Neutrophil (primary cell): ENCODE results near the gene GLIS1.

Experiments
- H3K27ac ChIP-seq: fragments of 200-600 bp; sonication (generic); 2 replicates; pipeline ENCODE4 v1.5.1; 2016; ENCODE audit warnings: mild to moderate bottlenecking, moderate library complexity
- H3K27me3 ChIP-seq: fragments of 200-600 bp; sonication (generic); 2 replicates; pipeline ENCODE4 v1.6.0; 2016; ENCODE audit warnings: mild to moderate bottlenecking
- H3K36me3 ChIP-seq: fragments of 200-600 bp; sonication (generic); 2 replicates; pipeline ENCODE4 v1.5.1; 2017
- H3K4me1 ChIP-seq, 2 experiments: fragments of 200-600 bp in 1 of 2; sonication (generic) in 1 of 2; 1 replicate in 1 of 2; 2 replicates in 1 of 2; pipeline versions ENCODE4 v1.5.1 to v1.6.1; 2013 to 2016; ENCODE audit warnings: low read depth in 1 of 2, low read length in 1 of 2, mild to moderate bottlenecking in 1 of 2, moderate library complexity in 1 of 2; ENCODE audit not compliant: control insufficient read depth in 1 of 2, insufficient read depth in 1 of 2
- H3K4me3 ChIP-seq, 2 experiments: fragments of 200-600 bp in 1 of 2; sonication (generic) in 1 of 2; 1 replicate in 1 of 2; 2 replicates in 1 of 2; pipeline ENCODE4 v1.5.1; 2013 to 2016; ENCODE audit warnings: low read depth in 1 of 2, low read length in 1 of 2, mild to moderate bottlenecking in 1 of 2, moderate library complexity in 1 of 2
- H3K9me3 ChIP-seq: fragments of 200-600 bp; sonication (generic); 2 replicates; pipeline ENCODE4 v1.5.1; 2016
- TF ChIP-seq, protein P1 (sequence below): fragments of 200-600 bp; sonication (generic); IDR thresholded peaks from 2 replicates; pipeline ENCODE4 v1.5.1; 2016; ENCODE audit warnings: antibody characterized with exemption

GLIS1 gene

DNA sequence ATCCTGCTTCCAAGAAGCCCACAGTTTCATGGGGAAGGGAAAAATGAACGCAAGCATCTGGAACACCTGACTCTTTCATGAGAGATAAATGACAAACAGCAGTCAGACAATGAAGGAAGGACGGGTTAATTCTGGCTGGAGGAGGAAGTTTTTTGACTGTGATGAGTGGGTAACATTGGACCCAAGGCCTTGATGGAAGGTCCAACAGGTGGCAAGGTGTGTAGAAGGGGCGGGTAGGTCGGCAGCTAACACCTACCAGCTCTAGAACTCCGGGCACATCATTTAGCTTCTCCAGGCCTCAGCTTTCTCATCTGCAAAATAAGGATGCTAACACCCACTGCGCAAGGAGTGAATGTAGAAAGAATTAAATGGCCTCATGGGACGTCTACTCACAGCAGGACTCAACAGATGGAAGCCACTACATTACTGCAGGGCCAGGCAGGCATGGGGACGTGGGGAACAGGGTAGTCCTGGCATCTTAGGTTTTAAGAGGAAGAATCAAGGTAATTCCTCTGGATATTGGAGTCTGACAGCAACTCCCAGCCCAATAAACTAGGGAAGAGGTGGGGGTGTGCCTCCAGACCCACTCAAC lies 12.9 kb downstream of the GLIS1 start:
- Histone ChIP-seq H3K36me3 (no peaks in the 10 kb centered on the region), H3K27ac (no peak overlapping the region), H3K4me3 (no peak overlapping the region), H3K27me3 (peaks cover 21% of the 10 kb centered on the region), H3K9me3 (no peaks in the 10 kb centered on the region), H3K4me1 (no peaks in the 10 kb centered on the region)
- TF ChIP-seq, protein P1, sequence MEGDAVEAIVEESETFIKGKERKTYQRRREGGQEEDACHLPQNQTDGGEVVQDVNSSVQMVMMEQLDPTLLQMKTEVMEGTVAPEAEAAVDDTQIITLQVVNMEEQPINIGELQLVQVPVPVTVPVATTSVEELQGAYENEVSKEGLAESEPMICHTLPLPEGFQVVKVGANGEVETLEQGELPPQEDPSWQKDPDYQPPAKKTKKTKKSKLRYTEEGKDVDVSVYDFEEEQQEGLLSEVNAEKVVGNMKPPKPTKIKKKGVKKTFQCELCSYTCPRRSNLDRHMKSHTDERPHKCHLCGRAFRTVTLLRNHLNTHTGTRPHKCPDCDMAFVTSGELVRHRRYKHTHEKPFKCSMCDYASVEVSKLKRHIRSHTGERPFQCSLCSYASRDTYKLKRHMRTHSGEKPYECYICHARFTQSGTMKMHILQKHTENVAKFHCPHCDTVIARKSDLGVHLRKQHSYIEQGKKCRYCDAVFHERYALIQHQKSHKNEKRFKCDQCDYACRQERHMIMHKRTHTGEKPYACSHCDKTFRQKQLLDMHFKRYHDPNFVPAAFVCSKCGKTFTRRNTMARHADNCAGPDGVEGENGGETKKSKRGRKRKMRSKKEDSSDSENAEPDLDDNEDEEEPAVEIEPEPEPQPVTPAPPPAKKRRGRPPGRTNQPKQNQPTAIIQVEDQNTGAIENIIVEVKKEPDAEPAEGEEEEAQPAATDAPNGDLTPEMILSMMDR: no peak

- peaks cover 13% of the 10 kb centered on the region for H3K27me3 ChIP-seq
- H3K27ac ChIP-seq: no peak overlapping the region
- TF ChIP-seq, protein P1: no peak
- H3K4me3 ChIP-seq: no peak overlapping the region
- no peaks in the 10 kb centered on the region for H3K4me1 ChIP-seq
- no peaks in the 10 kb centered on the region for H3K36me3 ChIP-seq
- H3K9me3 ChIP-seq: no peaks in the 10 kb centered on the region
Observed at GRCh38 chr1:53725238-53725689, 13.7 kb downstream of the GLIS1 start.

GRCh38 chr1:53722025-53722424 lies 16.9 kb downstream of the GLIS1 start:
- H3K4me3 ChIP-seq: no peak overlapping the region
- H3K4me1 ChIP-seq: no peaks in the 10 kb centered on the region
- H3K27ac ChIP-seq: no peak overlapping the region
- no peaks in the 10 kb centered on the region for H3K36me3 ChIP-seq
- H3K27me3 ChIP-seq: peaks cover 10% of the 10 kb centered on the region
- no peaks in the 10 kb centered on the region for H3K9me3 ChIP-seq
- TF ChIP-seq, protein P1: no peak

GRCh38 chr1:53721088-53721487 lies 17.9 kb downstream of the GLIS1 start:
- TF ChIP-seq, protein P1: no peak

DNA sequence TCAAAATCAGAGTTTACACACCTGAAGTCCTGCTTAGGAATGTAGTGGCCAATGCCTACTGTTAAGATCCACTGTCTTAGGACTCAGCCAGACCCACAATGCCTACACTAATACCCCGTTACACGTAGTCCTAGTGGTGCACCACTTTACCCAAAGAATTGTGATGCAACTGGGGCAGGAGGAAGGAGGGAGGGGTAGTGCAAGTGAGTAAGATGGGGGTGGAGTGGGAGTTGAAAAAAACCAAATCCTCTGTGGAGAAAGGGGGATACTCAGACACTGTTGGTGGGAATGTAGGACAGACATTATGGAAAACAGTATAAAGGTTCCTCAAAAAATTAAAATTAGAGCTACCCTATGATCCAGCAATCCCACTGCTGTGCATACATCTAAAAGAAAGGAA lies 19.5 kb downstream of the GLIS1 start:
- Histone ChIP-seq H3K27ac (no peak overlapping the region), H3K27me3 (peaks cover 3% of the 10 kb centered on the region), H3K4me1 (no peaks in the 10 kb centered on the region), H3K4me3 (no peak overlapping the region), H3K36me3 (no peaks in the 10 kb centered on the region), H3K9me3 (no peaks in the 10 kb centered on the region)
- TF ChIP-seq, protein P1: no peak

More at GRCh38 chr1:53721088-53721487, 17.9 kb downstream of the GLIS1 start:
- Histone ChIP-seq H3K4me3 (no peak overlapping the region), H3K27me3 (peaks cover 10% of the 10 kb centered on the region), H3K9me3 (no peaks in the 10 kb centered on the region), H3K27ac (no peak overlapping the region), H3K36me3 (no peaks in the 10 kb centered on the region), H3K4me1 (no peaks in the 10 kb centered on the region)

DNA sequence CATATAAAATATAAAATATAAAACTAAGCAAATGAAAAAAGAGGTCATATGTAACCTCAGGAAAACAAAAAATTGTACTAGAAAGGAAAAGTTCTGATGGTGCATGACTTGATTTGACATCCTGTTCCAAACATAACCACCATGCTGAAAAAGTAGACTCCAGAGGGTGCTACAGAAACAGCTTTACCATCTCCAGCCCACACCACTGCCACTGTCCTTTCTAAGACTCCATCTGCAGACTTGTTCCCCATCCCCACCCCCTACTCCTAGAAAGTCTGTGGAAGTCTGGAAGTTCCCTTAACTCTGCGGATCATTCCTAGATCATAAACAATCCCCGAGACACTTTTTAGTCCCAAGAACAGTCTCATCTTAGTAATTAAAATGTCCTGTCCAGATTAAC lies 20.5 kb downstream of the GLIS1 start:
- TF ChIP-seq, protein P1: no peak
- H3K27me3 ChIP-seq: no peaks in the 10 kb centered on the region
- no peaks in the 10 kb centered on the region for H3K36me3 ChIP-seq
- H3K4me1 ChIP-seq: no peaks in the 10 kb centered on the region
- H3K27ac ChIP-seq: no peak overlapping the region
- H3K4me3 ChIP-seq: no peak overlapping the region
- no peaks in the 10 kb centered on the region for H3K9me3 ChIP-seq
